Smooth muscle cell (in vitro differentiated cells): ENCODE results near the gene POGK. TPM values are rescaled to one million over a fixed set of nuclear protein-coding genes. Genes with fewer than 3 reads are reported as not detected.

ENCODE experiments used
- DNase-seq: peaks from one replicate; lab custom pipeline; 2025; ENCODE audit not compliant: unreplicated experiment; lab: John Stamatoyannopoulos, UW
- H2AFZ ChIP-seq: fragments of 200-600 bp; sonication (generic); 2 replicates; pipeline ENCODE4 v1.6.0; 2016; ENCODE audit warnings: antibody characterized with exemption, low read depth, mild to moderate bottlenecking
- H3F3A ChIP-seq: fragments of 200-600 bp; sonication (generic); 2 replicates; pipeline ENCODE4 v1.6.0; 2017; ENCODE audit warnings: antibody characterized with exemption, low read depth
- H3K27ac ChIP-seq: fragments of 200-600 bp; sonication (generic); 2 replicates; pipeline ENCODE4 v1.5.1; 2016; ENCODE audit warnings: low read depth, mild to moderate bottlenecking
- H3K27me3 ChIP-seq: fragments of 200-600 bp; sonication (generic); 2 replicates; pipeline ENCODE4 v1.6.1; 2016; ENCODE audit warnings: low read depth, mild to moderate bottlenecking
- H3K36me3 ChIP-seq: fragments of 200-600 bp; sonication (generic); 2 replicates; pipeline ENCODE4 v1.5.1; 2016; ENCODE audit warnings: low read depth
- H3K4me1 ChIP-seq: fragments of 200-600 bp; sonication (generic); 2 replicates; pipeline ENCODE4 v1.5.1; 2016; ENCODE audit warnings: low read depth
- H3K4me2 ChIP-seq: fragments of 200-600 bp; sonication (generic); 2 replicates; pipeline ENCODE4 v1.6.0; 2016; ENCODE audit warnings: mild to moderate bottlenecking
- H3K4me3 ChIP-seq: fragments of 200-600 bp; sonication (generic); 2 replicates; pipeline ENCODE4 v1.5.1; 2016; ENCODE audit warnings: mild to moderate bottlenecking
- H3K79me2 ChIP-seq: fragments of 200-600 bp; sonication (generic); 2 replicates; pipeline ENCODE4 v1.6.0; 2016; ENCODE audit warnings: low read depth, mild to moderate bottlenecking
- H3K9ac ChIP-seq: fragments of 200-600 bp; sonication (generic); 2 replicates; pipeline ENCODE4 v1.6.0; 2016; ENCODE audit warnings: low read depth
- H3K9me3 ChIP-seq: fragments of 200-600 bp; sonication (generic); replicated peaks from 2 replicates; pipeline ENCODE4 v1.5.1; 2016; ENCODE audit warnings: low read depth
- H4K20me1 ChIP-seq: fragments of 200-600 bp; sonication (generic); 2 replicates; pipeline ENCODE4 v1.6.0; 2016; ENCODE audit warnings: low read depth
- CTCF ChIP-seq: fragments of 200-600 bp; sonication (generic); IDR thresholded peaks from 2 replicates; pipeline ENCODE4 v1.5.1; 2017; ENCODE audit warnings: borderline replicate concordance, mild to moderate bottlenecking, antibody characterized with exemption; ENCODE audit not compliant: insufficient read depth, poor library complexity, severe bottlenecking
- WGBS: methylation state at CpG from one replicate; pipeline ENCODE4 v1.1.7; 2016; ENCODE audit warnings: low lambda C conversion rate; 5-methylcytosine and 5-hydroxymethylcytosine counted together
- polyA plus RNA-seq: library from polyadenylated mRNA; unstranded; fragments of >200 nt; fragmentation: Nextera tagmentation; extraction: Ambion mirVana; gene quantifications from 2 replicates; pipeline ENCODE4 v1.2.1, GENCODE V29; 2016
- total RNA-seq: library from RNA; depleted of rRNA; stranded (reverse); fragments of >200 nt; gene quantifications from 2 replicates; pipeline ENCODE4 v1.2.3, GENCODE V29; 2014

POGK gene
- total and polyA plus RNA-seq, 2 experiments from 2014 or later = 9.7 to 23.4 TPM

- TF ChIP-seq CTCF = peak; percentile 74
- Histone ChIP-seq H3K36me3 (no peaks in the 10 kb centered on the region), H3K27me3 (peaks cover 42% of the 10 kb centered on the region), H3K9me3 (no peaks in the 10 kb centered on the region), H2AFZ (no peak overlapping the region), H3K4me2 (peak overlapping the region; percentile 74), H3K4me1 (no peaks in the 10 kb centered on the region), H3F3A (no peaks in the 10 kb centered on the region), H4K20me1 (no peaks in the 10 kb centered on the region), H3K9ac (no peak overlapping the region), H3K4me3 (no peak overlapping the region), H3K27ac (no peak overlapping the region), H3K79me2 (no peaks in the 10 kb centered on the region)
- 11% methylated on average over 42 of the region's 44 CpGs for WGBS
- no peak for DNase-seq
Measured at GRCh38 chr1:166884040-166884642, 44.9 kb downstream of the POGK start.

GRCh38 chr1:166884971-166885370, 45.7 kb downstream of the POGK start:
- Histone ChIP-seq H3K27ac (no peak overlapping the region), H3K4me2 (no peak overlapping the region), H3K9me3 (no peaks in the 10 kb centered on the region), H2AFZ (no peak overlapping the region), H4K20me1 (no peaks in the 10 kb centered on the region), H3K36me3 (no peaks in the 10 kb centered on the region), H3K4me1 (no peaks in the 10 kb centered on the region), H3K4me3 (no peak overlapping the region), H3K27me3 (peaks cover 51% of the 10 kb centered on the region), H3K9ac (no peak overlapping the region), H3K79me2 (no peaks in the 10 kb centered on the region), H3F3A (no peaks in the 10 kb centered on the region)
- no peak for DNase-seq
- WGBS = 96% methylated on average over 3 of the region's 3 CpGs
- TF ChIP-seq CTCF = no peak

- no peaks in the 10 kb centered on the region for H3K36me3 ChIP-seq
- no peaks in the 10 kb centered on the region for H3K9me3 ChIP-seq
- TF ChIP-seq CTCF = no peak
- H3K4me3 ChIP-seq = no peak overlapping the region
- no peaks in the 10 kb centered on the region for H3F3A ChIP-seq
- no peaks in the 10 kb centered on the region for H3K79me2 ChIP-seq
- H2AFZ ChIP-seq = no peak overlapping the region
- no peak overlapping the region for H3K27ac ChIP-seq
- peaks cover 60% of the 10 kb centered on the region for H3K27me3 ChIP-seq
- no peak overlapping the region for H3K9ac ChIP-seq
- no peak overlapping the region for H3K4me2 ChIP-seq
- H4K20me1 ChIP-seq = no peaks in the 10 kb centered on the region
- DNase-seq = no peak
- no peaks in the 10 kb centered on the region for H3K4me1 ChIP-seq
- 91% methylated on average over 4 of the region's 4 CpGs for WGBS
Measured at GRCh38 chr1:166888373-166889111, 49.3 kb downstream of the POGK start.

GRCh38 chr1:166889776-166890175, 50.5 kb downstream of the POGK start:
- H3K27me3 ChIP-seq = peaks cover 48% of the 10 kb centered on the region
- H4K20me1 ChIP-seq = no peaks in the 10 kb centered on the region
- H3K9me3 ChIP-seq = no peaks in the 10 kb centered on the region
- no peak overlapping the region for H3K27ac ChIP-seq
- no peak for TF ChIP-seq CTCF
- no peaks in the 10 kb centered on the region for H3K4me1 ChIP-seq
- DNase-seq = no peak
- H3K4me2 ChIP-seq = no peak overlapping the region
- no peaks in the 10 kb centered on the region for H3K36me3 ChIP-seq
- no peaks in the 10 kb centered on the region for H3K79me2 ChIP-seq
- H3K9ac ChIP-seq = no peak overlapping the region
- no peak overlapping the region for H3K4me3 ChIP-seq
- no peak overlapping the region for H2AFZ ChIP-seq
- H3F3A ChIP-seq = no peaks in the 10 kb centered on the region
